ENCODE measurements around the gene CBFA2T3.

DNA sequence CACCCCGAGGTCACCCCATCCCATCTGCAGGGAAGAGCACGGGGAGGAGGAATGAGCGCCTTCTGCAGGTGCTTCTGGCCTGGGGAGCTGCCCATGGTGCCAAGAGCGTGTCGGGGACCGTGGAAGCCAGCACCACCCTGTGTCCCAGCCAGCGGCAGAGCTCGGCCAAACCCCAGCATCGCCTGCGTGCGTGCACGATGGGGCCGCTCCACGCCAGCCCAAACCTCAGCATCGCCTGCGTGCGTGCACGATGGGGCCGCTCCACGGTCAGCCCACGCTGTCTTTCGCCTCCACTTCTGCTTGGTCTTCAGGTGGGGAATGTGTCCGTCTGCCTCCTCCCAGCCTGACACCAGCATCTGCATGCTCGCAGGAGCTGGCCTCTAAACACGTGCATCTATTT lies 134.2 kb downstream of the CBFA2T3 start:
- TF ChIP-seq, protein P1, sequence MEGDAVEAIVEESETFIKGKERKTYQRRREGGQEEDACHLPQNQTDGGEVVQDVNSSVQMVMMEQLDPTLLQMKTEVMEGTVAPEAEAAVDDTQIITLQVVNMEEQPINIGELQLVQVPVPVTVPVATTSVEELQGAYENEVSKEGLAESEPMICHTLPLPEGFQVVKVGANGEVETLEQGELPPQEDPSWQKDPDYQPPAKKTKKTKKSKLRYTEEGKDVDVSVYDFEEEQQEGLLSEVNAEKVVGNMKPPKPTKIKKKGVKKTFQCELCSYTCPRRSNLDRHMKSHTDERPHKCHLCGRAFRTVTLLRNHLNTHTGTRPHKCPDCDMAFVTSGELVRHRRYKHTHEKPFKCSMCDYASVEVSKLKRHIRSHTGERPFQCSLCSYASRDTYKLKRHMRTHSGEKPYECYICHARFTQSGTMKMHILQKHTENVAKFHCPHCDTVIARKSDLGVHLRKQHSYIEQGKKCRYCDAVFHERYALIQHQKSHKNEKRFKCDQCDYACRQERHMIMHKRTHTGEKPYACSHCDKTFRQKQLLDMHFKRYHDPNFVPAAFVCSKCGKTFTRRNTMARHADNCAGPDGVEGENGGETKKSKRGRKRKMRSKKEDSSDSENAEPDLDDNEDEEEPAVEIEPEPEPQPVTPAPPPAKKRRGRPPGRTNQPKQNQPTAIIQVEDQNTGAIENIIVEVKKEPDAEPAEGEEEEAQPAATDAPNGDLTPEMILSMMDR (IDR thresholded peaks at IDR 0.05; ENCODE audit: control extremely low read depth in 1 of 3, insufficient read depth in 1 of 3, low read depth in 1 of 3, low read length in 3 of 3), result no peak
- TF ChIP-seq, protein P2, sequence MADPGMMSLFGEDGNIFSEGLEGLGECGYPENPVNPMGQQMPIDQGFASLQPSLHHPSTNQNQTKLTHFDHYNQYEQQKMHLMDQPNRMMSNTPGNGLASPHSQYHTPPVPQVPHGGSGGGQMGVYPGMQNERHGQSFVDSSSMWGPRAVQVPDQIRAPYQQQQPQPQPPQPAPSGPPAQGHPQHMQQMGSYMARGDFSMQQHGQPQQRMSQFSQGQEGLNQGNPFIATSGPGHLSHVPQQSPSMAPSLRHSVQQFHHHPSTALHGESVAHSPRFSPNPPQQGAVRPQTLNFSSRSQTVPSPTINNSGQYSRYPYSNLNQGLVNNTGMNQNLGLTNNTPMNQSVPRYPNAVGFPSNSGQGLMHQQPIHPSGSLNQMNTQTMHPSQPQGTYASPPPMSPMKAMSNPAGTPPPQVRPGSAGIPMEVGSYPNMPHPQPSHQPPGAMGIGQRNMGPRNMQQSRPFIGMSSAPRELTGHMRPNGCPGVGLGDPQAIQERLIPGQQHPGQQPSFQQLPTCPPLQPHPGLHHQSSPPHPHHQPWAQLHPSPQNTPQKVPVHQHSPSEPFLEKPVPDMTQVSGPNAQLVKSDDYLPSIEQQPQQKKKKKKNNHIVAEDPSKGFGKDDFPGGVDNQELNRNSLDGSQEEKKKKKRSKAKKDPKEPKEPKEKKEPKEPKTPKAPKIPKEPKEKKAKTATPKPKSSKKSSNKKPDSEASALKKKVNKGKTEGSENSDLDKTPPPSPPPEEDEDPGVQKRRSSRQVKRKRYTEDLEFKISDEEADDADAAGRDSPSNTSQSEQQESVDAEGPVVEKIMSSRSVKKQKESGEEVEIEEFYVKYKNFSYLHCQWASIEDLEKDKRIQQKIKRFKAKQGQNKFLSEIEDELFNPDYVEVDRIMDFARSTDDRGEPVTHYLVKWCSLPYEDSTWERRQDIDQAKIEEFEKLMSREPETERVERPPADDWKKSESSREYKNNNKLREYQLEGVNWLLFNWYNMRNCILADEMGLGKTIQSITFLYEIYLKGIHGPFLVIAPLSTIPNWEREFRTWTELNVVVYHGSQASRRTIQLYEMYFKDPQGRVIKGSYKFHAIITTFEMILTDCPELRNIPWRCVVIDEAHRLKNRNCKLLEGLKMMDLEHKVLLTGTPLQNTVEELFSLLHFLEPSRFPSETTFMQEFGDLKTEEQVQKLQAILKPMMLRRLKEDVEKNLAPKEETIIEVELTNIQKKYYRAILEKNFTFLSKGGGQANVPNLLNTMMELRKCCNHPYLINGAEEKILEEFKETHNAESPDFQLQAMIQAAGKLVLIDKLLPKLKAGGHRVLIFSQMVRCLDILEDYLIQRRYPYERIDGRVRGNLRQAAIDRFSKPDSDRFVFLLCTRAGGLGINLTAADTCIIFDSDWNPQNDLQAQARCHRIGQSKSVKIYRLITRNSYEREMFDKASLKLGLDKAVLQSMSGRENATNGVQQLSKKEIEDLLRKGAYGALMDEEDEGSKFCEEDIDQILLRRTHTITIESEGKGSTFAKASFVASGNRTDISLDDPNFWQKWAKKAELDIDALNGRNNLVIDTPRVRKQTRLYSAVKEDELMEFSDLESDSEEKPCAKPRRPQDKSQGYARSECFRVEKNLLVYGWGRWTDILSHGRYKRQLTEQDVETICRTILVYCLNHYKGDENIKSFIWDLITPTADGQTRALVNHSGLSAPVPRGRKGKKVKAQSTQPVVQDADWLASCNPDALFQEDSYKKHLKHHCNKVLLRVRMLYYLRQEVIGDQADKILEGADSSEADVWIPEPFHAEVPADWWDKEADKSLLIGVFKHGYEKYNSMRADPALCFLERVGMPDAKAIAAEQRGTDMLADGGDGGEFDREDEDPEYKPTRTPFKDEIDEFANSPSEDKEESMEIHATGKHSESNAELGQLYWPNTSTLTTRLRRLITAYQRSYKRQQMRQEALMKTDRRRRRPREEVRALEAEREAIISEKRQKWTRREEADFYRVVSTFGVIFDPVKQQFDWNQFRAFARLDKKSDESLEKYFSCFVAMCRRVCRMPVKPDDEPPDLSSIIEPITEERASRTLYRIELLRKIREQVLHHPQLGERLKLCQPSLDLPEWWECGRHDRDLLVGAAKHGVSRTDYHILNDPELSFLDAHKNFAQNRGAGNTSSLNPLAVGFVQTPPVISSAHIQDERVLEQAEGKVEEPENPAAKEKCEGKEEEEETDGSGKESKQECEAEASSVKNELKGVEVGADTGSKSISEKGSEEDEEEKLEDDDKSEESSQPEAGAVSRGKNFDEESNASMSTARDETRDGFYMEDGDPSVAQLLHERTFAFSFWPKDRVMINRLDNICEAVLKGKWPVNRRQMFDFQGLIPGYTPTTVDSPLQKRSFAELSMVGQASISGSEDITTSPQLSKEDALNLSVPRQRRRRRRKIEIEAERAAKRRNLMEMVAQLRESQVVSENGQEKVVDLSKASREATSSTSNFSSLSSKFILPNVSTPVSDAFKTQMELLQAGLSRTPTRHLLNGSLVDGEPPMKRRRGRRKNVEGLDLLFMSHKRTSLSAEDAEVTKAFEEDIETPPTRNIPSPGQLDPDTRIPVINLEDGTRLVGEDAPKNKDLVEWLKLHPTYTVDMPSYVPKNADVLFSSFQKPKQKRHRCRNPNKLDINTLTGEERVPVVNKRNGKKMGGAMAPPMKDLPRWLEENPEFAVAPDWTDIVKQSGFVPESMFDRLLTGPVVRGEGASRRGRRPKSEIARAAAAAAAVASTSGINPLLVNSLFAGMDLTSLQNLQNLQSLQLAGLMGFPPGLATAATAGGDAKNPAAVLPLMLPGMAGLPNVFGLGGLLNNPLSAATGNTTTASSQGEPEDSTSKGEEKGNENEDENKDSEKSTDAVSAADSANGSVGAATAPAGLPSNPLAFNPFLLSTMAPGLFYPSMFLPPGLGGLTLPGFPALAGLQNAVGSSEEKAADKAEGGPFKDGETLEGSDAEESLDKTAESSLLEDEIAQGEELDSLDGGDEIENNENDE (IDR thresholded peaks at IDR 0.05; ENCODE audit: insufficient replicate concordance, low read length), result no peak
- TF ChIP-seq TEAD4 (IDR thresholded peaks at IDR 0.05; ENCODE audit: low read depth, low read length), result no peak
- TF ChIP-seq, protein P3, sequence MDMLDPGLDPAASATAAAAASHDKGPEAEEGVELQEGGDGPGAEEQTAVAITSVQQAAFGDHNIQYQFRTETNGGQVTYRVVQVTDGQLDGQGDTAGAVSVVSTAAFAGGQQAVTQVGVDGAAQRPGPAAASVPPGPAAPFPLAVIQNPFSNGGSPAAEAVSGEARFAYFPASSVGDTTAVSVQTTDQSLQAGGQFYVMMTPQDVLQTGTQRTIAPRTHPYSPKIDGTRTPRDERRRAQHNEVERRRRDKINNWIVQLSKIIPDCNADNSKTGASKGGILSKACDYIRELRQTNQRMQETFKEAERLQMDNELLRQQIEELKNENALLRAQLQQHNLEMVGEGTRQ (IDR thresholded peaks at IDR 0.05; ENCODE audit: low read length), result no peak
- TF ChIP-seq EP300 (IDR thresholded peaks at IDR 0.05; ENCODE audit: borderline replicate concordance in 1 of 2, low read depth in 2 of 2, low read length in 2 of 2), result no peak
- no peak for TF ChIP-seq CEBPB (IDR thresholded peaks at IDR 0.05; ENCODE audit: low read depth, low read length)
- TF ChIP-seq POLR2AphosphoS5 (IDR thresholded peaks at IDR 0.05; ENCODE audit: low read depth, low read length), result no peak
